Stomach (tissue), 4 donors: ENCODE data around the gene BBS10.

ENCODE experiments used
- CTCF ChIP-seq, 7 experiments: fragments of 450-650 bp in 4 of 7; fragments of 200-600 bp in 3 of 7; sonication (generic) in 3 of 7; IDR thresholded peaks; one replicate each; pipeline ENCODE4 v1.5.1; 2016 to 2019; ENCODE audit warnings: antibody characterized with exemption in 7 of 7, control low read depth in 2 of 7, mild to moderate bottlenecking in 1 of 7
- EP300 ChIP-seq: sonication (generic); formaldehyde crosslinking; IDR thresholded peaks from one replicate; pipeline ENCODE4 v1.6.1; 2017; ENCODE audit warnings: antibody characterized with exemption
- POLR2A ChIP-seq, 4 donors: fragments of 450-650 bp; IDR thresholded peaks; one replicate each; pipeline ENCODE4 v1.6.1; 2016; ENCODE audit warnings: antibody characterized with exemption in 4 of 4, control low read depth in 2 of 4, mild to moderate bottlenecking in 1 of 4, moderate library complexity in 1 of 4

GRCh38 chr12:76303365-76303764 lies 44.9 kb downstream of the BBS10 start:
- TF ChIP-seq CTCF (IDR thresholded peaks at IDR 0.05) (no peak), EP300 (no peak), POLR2A (IDR thresholded peaks at IDR 0.05) (no peak)
